Measurements from ENCODE around the gene WDR70.

DNA sequence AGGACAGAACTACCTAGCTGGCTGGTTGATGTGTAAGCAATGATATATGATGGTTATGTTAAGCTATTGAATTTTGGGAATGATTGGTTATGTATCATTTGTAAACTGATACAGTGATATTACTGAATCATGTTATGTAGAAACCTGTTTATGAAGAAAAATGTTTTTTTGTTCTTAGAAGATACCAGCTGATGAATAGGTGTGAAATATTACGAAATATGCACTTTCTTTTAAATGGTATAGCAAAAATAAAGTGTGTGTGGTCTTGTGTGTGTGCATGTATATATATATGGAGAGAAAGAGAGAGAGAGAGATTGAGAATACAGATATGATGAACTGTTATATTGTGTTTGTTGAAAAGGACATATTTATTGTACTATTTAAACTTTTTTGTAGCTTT lies 164.1 kb downstream of the WDR70 start:
- TF ChIP-seq SUZ12 (IDR thresholded peaks at IDR 0.05; ENCODE audit: low read length) (no peak), HDAC6 (IDR thresholded peaks at IDR 0.05; ENCODE audit: low read depth, low read length) (no peak), EZH2 (IDR thresholded peaks at IDR 0.05; ENCODE audit: low read depth, low read length, severe bottlenecking) (no peak), YY1 (IDR thresholded peaks at IDR 0.05; ENCODE audit: low read depth, low read length) (no peak), JUND (IDR thresholded peaks at IDR 0.05; ENCODE audit: low read length) (no peak)
- TF ChIP-seq, protein P1, sequence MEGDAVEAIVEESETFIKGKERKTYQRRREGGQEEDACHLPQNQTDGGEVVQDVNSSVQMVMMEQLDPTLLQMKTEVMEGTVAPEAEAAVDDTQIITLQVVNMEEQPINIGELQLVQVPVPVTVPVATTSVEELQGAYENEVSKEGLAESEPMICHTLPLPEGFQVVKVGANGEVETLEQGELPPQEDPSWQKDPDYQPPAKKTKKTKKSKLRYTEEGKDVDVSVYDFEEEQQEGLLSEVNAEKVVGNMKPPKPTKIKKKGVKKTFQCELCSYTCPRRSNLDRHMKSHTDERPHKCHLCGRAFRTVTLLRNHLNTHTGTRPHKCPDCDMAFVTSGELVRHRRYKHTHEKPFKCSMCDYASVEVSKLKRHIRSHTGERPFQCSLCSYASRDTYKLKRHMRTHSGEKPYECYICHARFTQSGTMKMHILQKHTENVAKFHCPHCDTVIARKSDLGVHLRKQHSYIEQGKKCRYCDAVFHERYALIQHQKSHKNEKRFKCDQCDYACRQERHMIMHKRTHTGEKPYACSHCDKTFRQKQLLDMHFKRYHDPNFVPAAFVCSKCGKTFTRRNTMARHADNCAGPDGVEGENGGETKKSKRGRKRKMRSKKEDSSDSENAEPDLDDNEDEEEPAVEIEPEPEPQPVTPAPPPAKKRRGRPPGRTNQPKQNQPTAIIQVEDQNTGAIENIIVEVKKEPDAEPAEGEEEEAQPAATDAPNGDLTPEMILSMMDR (IDR thresholded peaks at IDR 0.05; ENCODE audit: control extremely low read depth in 1 of 3, insufficient read depth in 1 of 3, low read depth in 1 of 3, low read length in 3 of 3): no peak
